MG63 (cell line): ENCODE results near the gene MYOF. TPM values are rescaled to one million over a fixed set of nuclear protein-coding genes. Genes with fewer than 3 reads are reported as not detected.
"Not testable (repeated sequence)": the region's sequence is repeated elsewhere in the genome, so short reads cannot be mapped to it uniquely, and the experiment has no call there.

Experiments
- DNase-seq: peaks from one replicate; pipeline ENCODE4 v3.0.0-alpha.2; 2020
- H3K27me3 ChIP-seq: fragments of 250-450 bp; sonication (Bioruptor Pico); 2 replicates; pipeline ENCODE4 v1.5.1; 2020; ENCODE audit warnings: mild to moderate bottlenecking, moderate library complexity
- H3K36me3 ChIP-seq: fragments of 250-450 bp; sonication (Bioruptor Pico); 2 replicates; pipeline ENCODE4 v1.5.1; 2020; ENCODE audit warnings: mild to moderate bottlenecking, moderate library complexity
- H3K4me3 ChIP-seq: fragments of 250-450 bp; sonication (Bioruptor Pico); 2 replicates; pipeline ENCODE4 v1.5.1; 2020; ENCODE audit warnings: mild to moderate bottlenecking, moderate library complexity
- H3K9me3 ChIP-seq: fragments of 250-450 bp; sonication (Bioruptor Pico); 2 replicates; pipeline ENCODE4 v1.5.1; 2020; ENCODE audit warnings: mild to moderate bottlenecking, moderate library complexity
- total RNA-seq: library from RNA; depleted of rRNA; stranded (reverse); fragments of >200 nt; shearing (Covaris generic); gene quantifications from 2 replicates; pipeline ENCODE4 v1.2.3, GENCODE V29; 2014; ENCODE audit warnings: low replicate concordance

Gene MYOF
- total RNA-seq, 1 experiment from 2014 or later: 75.6 TPM

- H3K9me3 ChIP-seq: no peaks in the 10 kb centered on the region
- no peaks in the 10 kb centered on the region for H3K27me3 ChIP-seq
- DNase-seq: no peak
- no peaks in the 10 kb centered on the region; the same call in 1 of the 2 replicates for H3K36me3 ChIP-seq
- no peak overlapping the region for H3K4me3 ChIP-seq
Measured at GRCh38 chr10:93494494-93494893, 12.4 kb upstream of the MYOF start.

GRCh38 chr10:93493162-93493561 lies 11.0 kb upstream of the MYOF start:
- H3K36me3 ChIP-seq: no peaks in the 10 kb centered on the region
- no peaks in the 10 kb centered on the region for H3K9me3 ChIP-seq
- DNase-seq: no peak
- H3K27me3 ChIP-seq: no peaks in the 10 kb centered on the region
- no peak overlapping the region for H3K4me3 ChIP-seq

- Histone ChIP-seq H3K36me3 (no peaks in the 10 kb centered on the region), H3K27me3 (no peaks in the 10 kb centered on the region), H3K9me3 (no peaks in the 10 kb centered on the region), H3K4me3 (no peak overlapping the region)
- no peak for DNase-seq
Measured at GRCh38 chr10:93491602-93492121, 9.5 kb upstream of the MYOF start.

- no peaks in the 10 kb centered on the region for H3K9me3 ChIP-seq
- H3K36me3 ChIP-seq: no peaks in the 10 kb centered on the region
- H3K4me3 ChIP-seq: no peak overlapping the region
- no peak for DNase-seq
- H3K27me3 ChIP-seq: no peaks in the 10 kb centered on the region
Measured at GRCh38 chr10:93488956-93489528, 6.9 kb upstream of the MYOF start.

GRCh38 chr10:93485690-93486089 lies 3.6 kb upstream of the MYOF start:
- Histone ChIP-seq H3K4me3 (no peak overlapping the region), H3K9me3 (no peaks in the 10 kb centered on the region), H3K36me3 (no peaks in the 10 kb centered on the region; the same call in 1 of the 2 replicates), H3K27me3 (no peaks in the 10 kb centered on the region)
- DNase-seq: no peak

- H3K4me3 ChIP-seq: peak overlapping the region; percentile 65
- no peaks in the 10 kb centered on the region for H3K27me3 ChIP-seq
- peaks cover 24% of the 10 kb centered on the region for H3K36me3 ChIP-seq
- DNase-seq: no peak
- no peaks in the 10 kb centered on the region for H3K9me3 ChIP-seq
Measured at GRCh38 chr10:93481637-93482144, 443 bp downstream of the MYOF start.

GRCh38 chr10:93478873-93479272 lies 3.3 kb downstream of the MYOF start:
- Histone ChIP-seq H3K9me3 (no peaks in the 10 kb centered on the region; the same call in 1 of the 2 replicates), H3K27me3 (no peaks in the 10 kb centered on the region), H3K4me3 (no peak overlapping the region), H3K36me3 (peaks cover 44% of the 10 kb centered on the region)
- no peak for DNase-seq

- Histone ChIP-seq H3K36me3 (peaks cover 57% of the 10 kb centered on the region), H3K4me3 (no peak overlapping the region), H3K27me3 (no peaks in the 10 kb centered on the region), H3K9me3 (no peaks in the 10 kb centered on the region; the same call in 1 of the 2 replicates)
- no peak for DNase-seq
Measured at GRCh38 chr10:93476756-93477155, 5.4 kb downstream of the MYOF start.

GRCh38 chr10:93475871-93476270 lies 6.3 kb downstream of the MYOF start:
- Histone ChIP-seq H3K4me3 (no peak overlapping the region), H3K27me3 (no peaks in the 10 kb centered on the region), H3K36me3 (peaks cover 59% of the 10 kb centered on the region), H3K9me3 (no peaks in the 10 kb centered on the region; the same call in 1 of the 2 replicates)
- DNase-seq: no peak

- no peak for DNase-seq
- Histone ChIP-seq H3K36me3 (peaks cover 66% of the 10 kb centered on the region), H3K9me3 (peaks cover 4% of the 10 kb centered on the region), H3K27me3 (no peaks in the 10 kb centered on the region), H3K4me3 (no peak overlapping the region)
Measured at GRCh38 chr10:93475227-93475626, 6.9 kb downstream of the MYOF start.

- Histone ChIP-seq H3K27me3 (no peaks in the 10 kb centered on the region), H3K36me3 (peaks cover 69% of the 10 kb centered on the region), H3K4me3 (no peak overlapping the region), H3K9me3 (peaks cover 4% of the 10 kb centered on the region)
- no peak for DNase-seq
Measured at GRCh38 chr10:93473804-93474472, 8.2 kb downstream of the MYOF start.

GRCh38 chr10:93473161-93473560 lies 9.0 kb downstream of the MYOF start:
- no peak overlapping the region for H3K4me3 ChIP-seq
- H3K9me3 ChIP-seq: peaks cover 4% of the 10 kb centered on the region
- DNase-seq: no peak
- no peaks in the 10 kb centered on the region for H3K27me3 ChIP-seq
- peaks cover 69% of the 10 kb centered on the region for H3K36me3 ChIP-seq

GRCh38 chr10:93471110-93471651 lies 11.0 kb downstream of the MYOF start:
- Histone ChIP-seq H3K36me3 (peaks cover 67% of the 10 kb centered on the region), H3K9me3 (peaks cover 4% of the 10 kb centered on the region; the same call in 1 of the 2 replicates), H3K27me3 (no peaks in the 10 kb centered on the region), H3K4me3 (no peak overlapping the region)
- peak; percentile 57 for DNase-seq

- Histone ChIP-seq H3K4me3 (no peak overlapping the region), H3K27me3 (no peaks in the 10 kb centered on the region), H3K36me3 (peaks cover 55% of the 10 kb centered on the region), H3K9me3 (peaks cover 4% of the 10 kb centered on the region; the same call in 1 of the 2 replicates)
- peak; percentile 76 for DNase-seq
Measured at GRCh38 chr10:93469454-93469853, 12.7 kb downstream of the MYOF start.

- Histone ChIP-seq H3K9me3 (peaks cover 4% of the 10 kb centered on the region; the same call in 1 of the 2 replicates), H3K4me3 (peak overlapping the region; percentile 14; the same call in 1 of the 2 replicates), H3K27me3 (no peaks in the 10 kb centered on the region), H3K36me3 (peaks cover 51% of the 10 kb centered on the region)
- DNase-seq: peak; percentile 89
Measured at GRCh38 chr10:93468461-93469213, 13.5 kb downstream of the MYOF start.

- not testable (repeated sequence) for H3K4me3 ChIP-seq, H3K9me3 ChIP-seq, DNase-seq, H3K27me3 ChIP-seq
- peaks cover 44% of the 10 kb centered on the region for H3K36me3 ChIP-seq
Measured at GRCh38 chr10:93467635-93468034, 14.5 kb downstream of the MYOF start.
